ENCODE measurements around the gene FOXI3. TPM values are rescaled to one million over a fixed set of nuclear protein-coding genes. Genes with fewer than 3 reads are reported as not detected.

Gene FOXI3
- total and polyA plus RNA-seq, 2 experiments from 2014 or later = not detected

GRCh38 chr2:88492002-88492401 lies 39.5 kb upstream of the FOXI3 start:
- DNase-seq (ENCODE audit: low spot score) = no peak

GRCh38 chr2:88489181-88489580 lies 36.7 kb upstream of the FOXI3 start:
- Histone ChIP-seq H3K4me3 (no peak overlapping the region), H3K79me2 (no peaks in the 10 kb centered on the region), H3K9me3 (ENCODE audit: low read depth) (no peaks in the 10 kb centered on the region), H3K4me1 (ENCODE audit: insufficient read depth) (no peaks in the 10 kb centered on the region), H3K27ac (no peak overlapping the region), H4K20me1 (ENCODE audit: insufficient read depth, poor library complexity, severe bottlenecking) (no peaks in the 10 kb centered on the region), H3K36me3 (replicated peaks; ENCODE audit: insufficient read depth, low read depth) (no peaks in the 10 kb centered on the region), H3K4me2 (no peak overlapping the region), H2AFZ (no peak overlapping the region), H3K27me3 (no peaks in the 10 kb centered on the region), H3K9me2 (replicated peaks; ENCODE audit: insufficient read depth) (no peaks in the 10 kb centered on the region)
- DNase-seq (ENCODE audit: low spot score) = no peak
- TF ChIP-seq EZH2phosphoT487 (IDR thresholded peaks at IDR 0.05; ENCODE audit: low read depth, severe bottlenecking, unreplicated experiment) = no peak
- no peak for TF ChIP-seq EZH2 (IDR thresholded peaks at IDR 0.05; ENCODE audit: borderline replicate concordance)
- no peak for TF ChIP-seq CTCF (IDR thresholded peaks at IDR 0.05; ENCODE audit: poor library complexity)
- WGBS (ENCODE audit: low lambda C conversion rate, missing lambda C conversion rate) = 86% methylated on average over 2 of the region's 2 CpGs

More at GRCh38 chr2:88492002-88492401, 39.5 kb upstream of the FOXI3 start:
- Histone ChIP-seq H3K9me2 (replicated peaks; ENCODE audit: insufficient read depth) (no peaks in the 10 kb centered on the region), H3K27ac (no peak overlapping the region), H3K27me3 (no peaks in the 10 kb centered on the region), H3K36me3 (replicated peaks; ENCODE audit: insufficient read depth, low read depth) (no peaks in the 10 kb centered on the region), H2AFZ (no peak overlapping the region), H3K4me3 (no peak overlapping the region), H3K79me2 (no peaks in the 10 kb centered on the region), H3K4me2 (no peak overlapping the region), H4K20me1 (ENCODE audit: insufficient read depth, poor library complexity, severe bottlenecking) (no peaks in the 10 kb centered on the region), H3K4me1 (ENCODE audit: insufficient read depth) (no peaks in the 10 kb centered on the region), H3K9me3 (ENCODE audit: low read depth) (no peaks in the 10 kb centered on the region)
- 74% methylated on average over 4 of the region's 4 CpGs for whole genome bisulfite sequencing (ENCODE audit: low lambda C conversion rate, missing lambda C conversion rate)
- TF ChIP-seq EZH2 (IDR thresholded peaks at IDR 0.05; ENCODE audit: borderline replicate concordance) (no peak), CTCF (IDR thresholded peaks at IDR 0.05; ENCODE audit: poor library complexity) (no peak), EZH2phosphoT487 (IDR thresholded peaks at IDR 0.05; ENCODE audit: low read depth, severe bottlenecking, unreplicated experiment) (no peak)

- Histone ChIP-seq H3K27me3 (no peaks in the 10 kb centered on the region), H3K4me3 (no peak overlapping the region), H3K79me2 (no peaks in the 10 kb centered on the region), H3K9me2 (replicated peaks; ENCODE audit: insufficient read depth) (no peaks in the 10 kb centered on the region), H3K4me2 (no peak overlapping the region), H3K4me1 (ENCODE audit: insufficient read depth) (no peaks in the 10 kb centered on the region), H2AFZ (no peak overlapping the region), H4K20me1 (ENCODE audit: insufficient read depth, poor library complexity, severe bottlenecking) (no peaks in the 10 kb centered on the region), H3K27ac (no peak overlapping the region), H3K36me3 (replicated peaks; ENCODE audit: insufficient read depth, low read depth) (no peaks in the 10 kb centered on the region), H3K9me3 (ENCODE audit: low read depth) (no peaks in the 10 kb centered on the region)
- no peak for DNase-seq (ENCODE audit: low spot score)
- WGBS (ENCODE audit: low lambda C conversion rate, missing lambda C conversion rate) = 71% methylated on average over 3 of the region's 3 CpGs
- no peak for TF ChIP-seq EZH2phosphoT487 (IDR thresholded peaks at IDR 0.05; ENCODE audit: low read depth, severe bottlenecking, unreplicated experiment)
- TF ChIP-seq EZH2 (IDR thresholded peaks at IDR 0.05; ENCODE audit: borderline replicate concordance) = no peak
- TF ChIP-seq CTCF (IDR thresholded peaks at IDR 0.05; ENCODE audit: poor library complexity) = no peak
These were observed 30.7 kb upstream of the FOXI3 start for GRCh38 chr2:88483200-88483599.
